GM21528 (cell line): ENCODE results near the gene AOPEP.

Experiments used
- ATAC-seq: cut with Tn5 transposase; IDR thresholded peaks from one replicate; pipeline ENCODE4 v1.9.1; 2021; ENCODE audit warnings: mild to moderate bottlenecking, moderate library complexity; ENCODE audit not compliant: unreplicated experiment, low FRiP score

Gene AOPEP

GRCh38 chr9:94717761-94718160, 8.7 kb upstream of the AOPEP start:
- ATAC-seq, result no peak

- ATAC-seq, result no peak
Measured at GRCh38 chr9:94718936-94719335, 7.6 kb upstream of the AOPEP start.

- ATAC-seq, result no peak
Measured at GRCh38 chr9:94719878-94720277, 6.6 kb upstream of the AOPEP start.

GRCh38 chr9:94720846-94721549, 5.5 kb upstream of the AOPEP start:
- ATAC-seq, result no peak

GRCh38 chr9:94721754-94722153, 4.7 kb upstream of the AOPEP start:
- no peak for ATAC-seq

- no peak for ATAC-seq
Measured at GRCh38 chr9:94725293-94725692, 1.2 kb upstream of the AOPEP start.

- ATAC-seq, result no peak
Measured at GRCh38 chr9:94728719-94729118, 2.2 kb downstream of the AOPEP start.

- ATAC-seq, result no peak
Measured at GRCh38 chr9:94729199-94729598, 2.7 kb downstream of the AOPEP start.

- ATAC-seq, result no peak
Measured at GRCh38 chr9:94734054-94734754, 7.7 kb downstream of the AOPEP start.

- ATAC-seq, result no peak
Measured at GRCh38 chr9:94736759-94737158, 10.3 kb downstream of the AOPEP start.

GRCh38 chr9:94740145-94740840, 13.8 kb downstream of the AOPEP start:
- ATAC-seq, result no peak

GRCh38 chr9:94741866-94742265, 15.4 kb downstream of the AOPEP start:
- no peak for ATAC-seq

- no peak for ATAC-seq
Measured at GRCh38 chr9:94743035-94743954, 16.8 kb downstream of the AOPEP start.

GRCh38 chr9:94745806-94746540, 19.5 kb downstream of the AOPEP start:
- no peak for ATAC-seq

GRCh38 chr9:94746541-94747370, 20.3 kb downstream of the AOPEP start:
- ATAC-seq, result no peak

GRCh38 chr9:94754976-94755475, 28.5 kb downstream of the AOPEP start:
- no peak for ATAC-seq

- ATAC-seq, result no peak
Measured at GRCh38 chr9:94757158-94757557, 30.7 kb downstream of the AOPEP start.

GRCh38 chr9:94758031-94758430, 31.5 kb downstream of the AOPEP start:
- no peak for ATAC-seq

- no peak for ATAC-seq
Measured at GRCh38 chr9:94758880-94759279, 32.4 kb downstream of the AOPEP start.
